Tongue (tissue), 2 donors: ENCODE data around the gene FUT8. TPM values are rescaled to one million over a fixed set of nuclear protein-coding genes. Genes with fewer than 3 reads are reported as not detected.
"Not testable (repeated sequence)": the region's sequence is repeated elsewhere in the genome, so short reads cannot be mapped to it uniquely, and the experiment has no call there.

Experiments
- DNase-seq: peaks from one replicate; pipeline ENCODE4 v3.0.0-alpha.2; 2015
- total RNA-seq: library from RNA; depleted of rRNA; stranded (reverse); fragments of >200 nt; gene quantifications from one replicate; pipeline ENCODE4 v1.2.3, GENCODE V29; 2014

FUT8 gene
- total RNA-seq, 1 donor from 2014 or later, result 45.1 TPM

- no peak for DNase-seq
Measured at GRCh38 chr14:65419593-65420252, 7.2 kb downstream of the FUT8 start.

GRCh38 chr14:65421201-65421981 is 8.9 kb downstream of the FUT8 start:
- no peak for DNase-seq

GRCh38 chr14:65422088-65422834 is 9.7 kb downstream of the FUT8 start:
- DNase-seq, result no peak

DNA sequence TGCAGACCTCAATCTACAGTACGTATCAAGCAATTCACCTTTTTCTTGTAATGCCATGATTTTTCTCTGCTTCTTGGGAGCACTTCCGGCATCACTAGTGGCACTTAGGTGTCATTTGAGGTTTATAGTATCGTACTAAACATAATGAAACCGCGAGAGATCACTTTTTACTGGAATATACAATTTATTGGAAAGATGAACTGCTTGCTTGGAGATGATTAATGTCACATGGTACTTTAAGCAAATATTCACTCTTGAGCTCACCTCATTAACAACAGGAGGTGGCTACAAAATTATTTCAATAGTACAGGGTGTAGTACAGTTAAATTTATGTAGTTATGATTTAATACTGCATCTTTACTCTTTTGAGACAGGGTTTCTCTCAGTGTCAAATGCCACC is 11.5 kb downstream of the FUT8 start:
- DNase-seq, result no peak

DNA sequence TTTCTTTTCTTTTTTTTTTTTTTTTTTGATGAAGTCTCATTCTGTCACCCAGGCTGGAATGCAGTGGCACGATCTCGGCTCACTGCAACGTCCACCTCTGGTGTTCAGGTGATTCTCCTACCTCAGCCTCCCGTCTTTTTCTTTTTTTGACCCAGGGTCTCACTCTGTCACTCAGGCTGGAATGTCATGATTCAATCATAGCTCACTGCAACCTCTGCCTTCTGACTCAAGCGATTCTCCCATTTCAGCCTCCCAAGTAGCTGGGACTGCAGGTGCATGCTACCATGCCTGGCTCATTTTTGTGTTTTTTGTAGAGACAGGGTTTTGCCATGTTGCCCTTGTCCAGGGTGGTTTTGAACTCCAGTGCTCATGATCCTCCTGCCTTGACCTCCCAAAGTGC is 12.0 kb downstream of the FUT8 start:
- DNase-seq, result no peak

DNA sequence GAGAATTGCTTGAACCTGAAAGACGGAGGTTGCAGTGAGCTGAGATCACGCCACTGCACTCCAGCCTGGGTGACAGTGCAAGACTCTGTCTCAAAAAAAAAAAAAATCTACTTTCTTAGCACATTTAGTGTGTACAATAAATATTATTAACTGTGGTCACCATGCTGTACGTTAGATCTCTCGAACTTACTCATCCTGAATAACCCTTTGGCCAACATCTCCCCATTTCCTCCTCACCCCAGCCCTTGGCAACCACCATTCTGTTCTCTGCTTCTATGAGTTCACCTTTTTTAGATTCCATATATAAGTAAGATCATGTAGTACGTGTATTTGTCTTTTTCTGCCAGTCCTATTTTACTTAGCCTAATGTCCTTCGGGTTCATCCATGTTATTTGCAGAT is 13.4 kb downstream of the FUT8 start:
- DNase-seq, result no peak

DNA sequence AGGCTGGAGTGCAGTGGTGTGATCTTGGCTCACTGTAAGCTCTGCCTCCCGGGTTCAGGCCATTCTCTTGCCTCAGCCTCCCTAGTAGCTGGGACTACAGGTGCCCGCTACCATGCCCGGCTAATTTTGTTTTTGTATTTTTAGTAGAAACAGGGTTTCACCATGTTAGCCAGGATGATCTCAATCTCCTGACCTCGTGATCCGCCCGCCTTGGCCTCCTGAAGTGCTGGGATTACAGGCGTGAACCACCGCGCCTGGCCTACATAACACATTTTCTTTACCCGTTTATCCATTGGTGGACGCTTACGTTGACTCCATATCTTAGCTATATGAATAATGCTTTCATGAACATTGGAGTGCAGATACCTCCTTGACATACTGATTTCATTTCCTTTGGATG is 14.4 kb downstream of the FUT8 start:
- not testable (repeated sequence) for DNase-seq

- DNase-seq, result no peak
Measured at GRCh38 chr14:65428691-65429090, 16.2 kb downstream of the FUT8 start.

DNA sequence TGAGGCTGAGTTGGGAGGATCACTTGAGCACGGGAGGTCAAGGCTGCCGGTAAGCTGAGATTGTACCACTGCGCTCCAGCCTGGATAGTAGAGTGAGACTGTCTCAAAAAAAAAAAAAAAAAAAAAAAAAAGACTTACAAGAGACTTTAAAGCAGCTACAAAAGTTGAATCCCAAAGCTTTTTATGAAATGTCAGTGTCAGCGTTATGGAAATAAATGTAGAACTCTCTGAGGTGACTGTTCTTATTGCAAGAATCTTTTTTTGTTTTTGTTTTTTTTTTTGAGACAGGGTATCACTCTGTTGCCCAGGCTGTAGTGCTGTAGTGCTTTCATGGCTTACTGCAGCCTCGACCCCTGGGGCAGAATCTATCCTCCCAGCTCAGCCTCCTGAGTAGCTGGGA is 17.2 kb downstream of the FUT8 start:
- no peak for DNase-seq

- no peak for DNase-seq
Measured at GRCh38 chr14:65431245-65431644, 18.7 kb downstream of the FUT8 start.

GRCh38 chr14:65431951-65432350 is 19.4 kb downstream of the FUT8 start:
- no peak for DNase-seq

- DNase-seq, result no peak
Measured at GRCh38 chr14:65432361-65432948, 19.9 kb downstream of the FUT8 start.

GRCh38 chr14:65433157-65433556 is 20.6 kb downstream of the FUT8 start:
- DNase-seq, result no peak

- no peak for DNase-seq
Measured at GRCh38 chr14:65433646-65434045, 21.1 kb downstream of the FUT8 start.

DNA sequence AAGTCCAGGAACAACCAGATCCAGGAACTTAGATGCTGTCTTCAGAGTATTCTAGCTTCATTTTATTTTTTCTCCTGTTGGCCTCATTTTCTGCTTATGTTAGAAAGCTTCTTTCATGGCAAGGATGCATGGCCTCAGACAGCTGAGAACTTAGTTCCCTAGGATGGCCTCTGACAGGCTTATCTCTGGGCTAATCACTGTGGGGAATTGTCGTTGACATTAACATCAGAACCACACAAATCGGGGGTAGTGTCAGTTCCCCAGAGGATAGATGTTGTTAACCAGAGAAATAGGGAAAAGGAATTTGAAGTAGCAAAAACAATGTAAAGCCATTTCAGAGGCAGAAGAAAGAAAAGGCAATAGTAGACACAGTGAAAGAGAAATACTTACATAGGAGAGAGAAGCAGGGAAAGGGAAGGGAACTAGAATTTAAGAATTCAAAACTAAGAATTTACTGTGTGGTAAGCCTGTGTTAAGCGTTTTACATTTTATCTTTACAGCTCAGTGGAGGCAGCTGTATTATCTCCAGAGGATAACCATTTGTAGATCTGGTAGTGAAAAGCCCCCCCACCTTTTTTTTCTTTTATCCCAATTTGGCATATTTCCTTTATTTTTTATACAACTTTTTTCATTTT is 21.8 kb downstream of the FUT8 start:
- no peak for DNase-seq

DNA sequence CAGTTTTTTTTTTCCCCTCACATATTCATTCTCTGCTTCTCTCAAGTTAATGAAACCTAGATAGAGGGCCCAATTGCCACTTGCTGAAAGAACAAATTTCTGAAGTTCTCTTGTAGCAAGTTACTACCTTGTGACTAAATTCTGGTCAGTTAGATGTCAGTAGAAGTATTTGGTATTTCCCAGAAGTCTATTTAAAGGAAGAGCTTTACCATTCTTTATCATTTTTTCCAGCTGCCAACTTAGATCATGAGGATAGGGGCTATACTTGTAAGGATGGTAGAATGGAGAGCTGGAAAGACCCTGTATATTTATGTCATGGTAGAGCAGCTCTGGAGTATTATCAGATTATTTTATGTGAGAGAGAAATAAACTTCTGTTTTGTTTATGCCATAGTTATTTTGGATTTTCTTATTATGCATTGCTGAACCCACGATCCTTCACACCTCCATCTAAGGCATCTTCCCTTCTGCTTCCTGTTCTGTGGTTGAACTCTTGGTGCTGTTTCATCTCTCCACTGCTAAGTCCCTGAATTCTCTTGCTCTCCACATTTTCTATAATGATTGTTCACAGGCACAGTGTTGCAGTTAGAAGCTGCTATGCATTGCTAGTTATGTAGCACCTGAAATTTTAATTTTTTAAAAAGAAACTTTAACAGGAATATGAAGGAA is 25.9 kb downstream of the FUT8 start:
- no peak for DNase-seq

DNA sequence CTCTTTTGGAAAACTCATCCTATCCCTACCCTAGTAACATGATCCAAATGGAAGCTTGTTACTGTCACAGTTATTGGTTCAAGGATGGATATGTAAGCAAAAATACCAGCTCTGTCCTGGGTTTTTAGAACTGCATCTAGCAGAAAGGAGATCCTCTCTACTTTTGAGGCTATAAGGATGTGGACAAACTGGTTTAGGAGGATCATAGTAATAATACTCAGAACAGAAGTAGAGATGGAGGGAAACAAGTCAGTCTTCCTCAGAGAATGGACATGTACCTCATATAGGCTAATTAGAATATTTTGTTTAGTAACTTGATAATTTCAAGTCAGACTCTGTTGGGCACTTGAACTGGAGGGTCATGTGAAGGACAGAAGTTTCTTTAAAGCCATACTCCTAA is 26.6 kb downstream of the FUT8 start:
- DNase-seq, result no peak

DNA sequence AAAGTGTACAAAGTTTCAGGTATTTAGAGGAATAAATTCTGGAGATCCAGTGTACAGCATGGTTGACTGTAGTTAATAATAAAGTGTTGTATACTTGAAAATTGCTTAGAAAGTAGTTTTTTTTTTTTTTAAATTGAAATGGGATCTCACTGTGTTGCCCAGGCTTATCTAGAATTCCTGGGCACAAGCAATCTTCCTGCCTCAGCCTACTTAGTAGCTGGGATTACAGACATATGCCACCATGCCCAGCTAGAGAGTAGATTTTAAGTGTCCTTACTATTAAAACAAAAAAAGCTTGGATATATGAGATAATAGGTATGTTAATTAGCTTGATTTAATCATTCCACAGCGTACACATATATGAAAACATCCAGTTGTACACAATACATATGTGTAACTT is 27.7 kb downstream of the FUT8 start:
- DNase-seq, result no peak

GRCh38 chr14:65444230-65444629 is 31.7 kb downstream of the FUT8 start:
- DNase-seq, result no peak

DNA sequence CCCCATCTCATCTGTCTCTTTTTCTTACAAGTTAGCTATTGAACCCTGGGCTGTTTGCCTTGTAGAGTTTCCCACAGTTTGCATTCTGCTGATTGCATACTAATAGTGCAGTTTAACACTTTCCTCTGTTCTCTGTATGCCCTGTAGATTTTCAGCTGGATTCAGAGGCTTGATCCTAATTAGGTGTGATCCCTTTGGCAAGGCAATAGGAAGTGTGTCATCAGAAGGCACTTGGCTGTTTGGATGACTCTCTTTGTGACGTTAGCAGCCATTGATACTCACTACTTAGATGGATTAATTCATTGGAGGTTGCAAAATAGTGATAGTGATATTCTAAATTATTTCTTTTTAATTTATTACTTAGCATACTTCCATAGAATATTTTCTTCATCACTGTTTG is 33.6 kb downstream of the FUT8 start:
- DNase-seq, result no peak

- DNase-seq, result no peak
Measured at GRCh38 chr14:65449647-65450046, 37.1 kb downstream of the FUT8 start.
